K562 (cell line): ENCODE measurements around the gene RPEL1. TPM values are rescaled to one million over a fixed set of nuclear protein-coding genes. Genes with fewer than 3 reads are reported as not detected.
"Not testable (repeated sequence)": the region's sequence is repeated elsewhere in the genome, so short reads cannot be mapped to it uniquely, and the experiment has no call there.

Experiments used
- ATAC-seq: fragments of 200-7000 bp; cut with Tn5 transposase; 3 replicates; pipeline ENCODE4 v1.9.1; 2020; ENCODE audit warnings: moderate library complexity
- BruUV-seq: library from RNA; stranded (reverse); fragments of 400-500 nt; replicated peaks from 2 replicates; lab custom pipeline; 2021; lab: Mats Ljungman, UMichigan
- CTCF ChIA-PET: fragments of 300-600 bp; formaldehyde crosslinking; extraction: SDS; loops from one replicate; lab custom pipeline; 2021; ENCODE audit warnings: low intra/inter-chr PET ratio; lab: Yijun Ruan, JAX
- POLR2A ChIA-PET: fragments of 300-600, 350-650 bp; sonication (Branson Sonifier 250); formaldehyde crosslinking; extraction: SDS; loops from one replicate; lab custom pipeline; 2021; ENCODE audit warnings: antibody characterized with exemption, inconsistent platforms; lab: Yijun Ruan, JAX
- DNase-seq, 4 experiments: peaks; one replicate each; pipeline versions ENCODE4 v3.0.0 to v3.0.0-alpha.2; 2011 to 2018; ENCODE audit warnings: low spot score in 3 of 4, mixed read lengths in 3 of 4; ENCODE audit errors: extremely low read depth in 1 of 4
- FAIRE-seq: peaks from 2 replicates; lab custom pipeline; 2011; peaks lifted over from hg19 to GRCh38; lab: Jason Lieb, UNC
- H2AFZ ChIP-seq: 2 replicates; pipeline ENCODE4 v1.6.0; 2011; ENCODE audit warnings: low read depth, low read length, control low read depth, inconsistent platforms
- H3K27ac ChIP-seq: fragments of 200-600 bp; 3 replicates; pipeline ENCODE4 v1.8.0; 2011; ENCODE audit warnings: low read depth, mild to moderate bottlenecking, control low read depth, inconsistent platforms, low read length, moderate library complexity, mixed read lengths; ENCODE audit errors: extremely low read depth
- H3K27me3 ChIP-seq, 2 experiments: fragments of 300-600 bp in 1 of 2; 2 replicates in 1 of 2; 3 replicates in 1 of 2; pipeline versions ENCODE4 v1.6.0 to v1.8.0; 2011; ENCODE audit warnings: inconsistent platforms in 2 of 2, low read length in 2 of 2, mild to moderate bottlenecking in 1 of 2, mixed read lengths in 1 of 2, moderate library complexity in 1 of 2; ENCODE audit not compliant: control insufficient read depth in 2 of 2, insufficient read depth in 2 of 2
- H3K36me3 ChIP-seq: fragments of 300-600 bp; 3 replicates; pipeline ENCODE4 v1.8.0; 2011; ENCODE audit warnings: mild to moderate bottlenecking, low read length, inconsistent platforms; ENCODE audit not compliant: control insufficient read depth, insufficient read depth
- H3K4me1 ChIP-seq, 2 experiments: fragments of 200-600 bp in 1 of 2; replicated peaks in 1 of 2; 2 replicates in 1 of 2; 3 replicates in 1 of 2; pipeline versions ENCODE4 v1.5.1 to v1.8.0; 2011; ENCODE audit warnings: inconsistent platforms in 2 of 2, low read length in 2 of 2, mild to moderate bottlenecking in 1 of 2, mixed read lengths in 1 of 2, moderate library complexity in 1 of 2; ENCODE audit not compliant: control insufficient read depth in 2 of 2, insufficient read depth in 2 of 2
- H3K4me2 ChIP-seq: 2 replicates; pipeline ENCODE4 v1.6.1; 2011; ENCODE audit warnings: low read length, control low read depth, inconsistent platforms, mixed read lengths; ENCODE audit not compliant: insufficient read depth
- H3K4me3 ChIP-seq: fragments of 200-600 bp; sonication (generic), shearing (Covaris generic); 2 replicates; pipeline ENCODE4 v1.5.1; 2016; ENCODE audit warnings: control low read depth, inconsistent platforms
- H3K79me2 ChIP-seq: fragments of 200-600 bp; 3 replicates; pipeline ENCODE4 v1.8.0; 2011; ENCODE audit warnings: low read length, inconsistent platforms; ENCODE audit not compliant: control insufficient read depth, insufficient read depth
- H3K9ac ChIP-seq, 2 experiments: 2 replicates each; pipeline versions ENCODE4 v1.6.0 to v1.6.1; 2011; ENCODE audit warnings: low read depth in 2 of 2, low read length in 2 of 2, control low read depth in 1 of 2, inconsistent platforms in 1 of 2, mild to moderate bottlenecking in 1 of 2, mixed read lengths in 1 of 2; ENCODE audit not compliant: insufficient read depth in 1 of 2
- H3K9me1 ChIP-seq: one replicate; pipeline ENCODE4 v1.6.0; 2011; ENCODE audit warnings: inconsistent platforms, mild to moderate bottlenecking, low read length, moderate library complexity; ENCODE audit not compliant: control insufficient read depth, insufficient read depth
- H3K9me3 ChIP-seq: replicated peaks from 2 replicates; pipeline ENCODE4 v1.5.1; 2011; ENCODE audit warnings: low read depth, low read length, inconsistent platforms; ENCODE audit not compliant: control insufficient read depth, insufficient read depth
- H4K20me1 ChIP-seq: replicated peaks from 2 replicates; pipeline ENCODE4 v1.6.1; 2011; ENCODE audit warnings: low read length, inconsistent platforms, mixed read lengths; ENCODE audit not compliant: control insufficient read depth, insufficient read depth
- PURB ChIP-seq: sonication (generic); formaldehyde crosslinking; IDR thresholded peaks from 2 replicates; pipeline ENCODE4 v1.9.0; 2021; ENCODE audit warnings: low read depth, mild to moderate bottlenecking, missing genetic modification reagents
- TRIM28 ChIP-seq: fragments of 450-650 bp; IDR thresholded peaks from 2 replicates; pipeline ENCODE4 v1.6.1; 2017
- WGBS: fragments of 100-300 bp; shearing (Covaris generic); methylation state at CpG from one replicate; pipeline ENCODE4 v1.1.6; 2016; ENCODE audit warnings: low coverage, mixed read lengths; ENCODE audit not compliant: insufficient coverage; ENCODE audit errors: missing lambda C conversion rate; 5-methylcytosine and 5-hydroxymethylcytosine counted together
- in situ Hi-C: fragments of 300-500 bp; cut with MboI; formaldehyde crosslinking; loops from 4 replicates; pipeline ENCODE4 v1.15.0; 2018; ENCODE audit warnings: inconsistent platforms, mixed read lengths
- intact Hi-C: fragments of 100-400 bp; cut with micrococcal nuclease; formaldehyde crosslinking; loops from 2 replicates; pipeline ENCODE4 v1.14.2; 2022
- polyA plus RNA-seq, 8 experiments: library from polyadenylated mRNA; depleted of rRNA in 4 of 8; stranded (reverse) in 5 of 8; unstranded in 3 of 8; fragments of >200 nt; fragmentation: Nextera tagmentation in 2 of 8; fragmentation: Illumina TruSeq in 1 of 8; extraction: Ambion mirVana in 2 of 8; extraction: Trizol in 1 of 8; gene quantifications; 2 replicates each; pipeline versions ENCODE4 v1.2.1 to v1.2.3, GENCODE V29; 2011 to 2014; ENCODE audit warnings: inconsistent platforms in 1 of 8, missing spikeins in 1 of 8
- total RNA-seq, 7 experiments: library from RNA; depleted of rRNA in 6 of 7; stranded (reverse); fragments of >200 nt in 6 of 7; fragmentation: Illumina TruSeq in 2 of 7; extraction: Trizol in 2 of 7; gene quantifications; 2 replicates each; pipeline versions ENCODE4 v1.2.1 to v1.2.3, GENCODE V29; 2011 to 2021; ENCODE audit warnings: low replicate concordance in 1 of 7

RPEL1 gene
- total and polyA plus RNA-seq, 9 of the 15 experiments (the other 6 are each of a cell fraction or from before 2014, with no cell fraction given), result 0.04 to 0.15 (median 0.07) TPM; not detected in 4

DNA sequence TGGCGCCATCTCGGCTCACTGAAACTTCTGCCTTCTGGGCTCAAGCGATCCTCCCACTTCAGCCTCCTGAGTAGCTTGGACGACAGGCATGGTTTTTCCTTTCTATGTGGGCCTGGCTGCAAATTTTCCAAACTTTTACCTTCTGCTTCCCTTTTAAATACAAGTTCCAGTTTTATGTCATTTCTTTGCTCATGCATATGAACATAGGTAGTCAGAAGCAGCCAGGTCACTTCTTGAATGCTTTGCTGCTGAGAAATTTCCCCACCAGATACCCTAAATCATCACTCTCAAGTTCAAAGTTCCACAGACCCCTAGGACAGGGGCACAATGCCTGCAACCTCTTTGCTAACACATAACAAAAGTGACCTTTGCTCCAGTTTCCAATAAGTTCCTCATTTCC is 21.6 kb upstream of the RPEL1 start:
- in situ Hi-C loops, result no loop called here
- no peak for ATAC-seq
- ChIA-PET POLR2A (no interaction called here), CTCF (no interaction called here)
- Histone ChIP-seq H3K4me1 (peaks cover 0 to 4% of the 10 kb centered on the region in 2 experiments; a peak in 1 of 5 replicates), H3K79me2 (no peaks in the 10 kb centered on the region), H3K9me1 (no peaks in the 10 kb centered on the region), H2AFZ (no peak overlapping the region), H3K36me3 (no peaks in the 10 kb centered on the region), H3K4me3 (no peak overlapping the region), H3K4me2 (no peak overlapping the region), H4K20me1 (no peaks in the 10 kb centered on the region), H3K27ac (no peak overlapping the region), H3K9me3 (no peaks in the 10 kb centered on the region), H3K27me3 (no peaks in the 10 kb centered on the region), H3K9ac (no peak overlapping the region)
- no peak for DNase-seq
- TF ChIP-seq TRIM28, result peak; percentile 69
- no peak for TF ChIP-seq PURB (CRISPR knock-in tag)
- FAIRE-seq, result no peak
- 50% methylated on average over 3 of the region's 4 CpGs for WGBS
- intact Hi-C loops, result no loop called here
- no TSS peak for BruUV-seq

- POLR2A ChIA-PET, H3K79me2 ChIP-seq, H3K4me2 ChIP-seq, H3K4me3 ChIP-seq, in situ Hi-C loops, H3K9ac ChIP-seq, H3K4me1 ChIP-seq, H3K9me3 ChIP-seq, H3K9me1 ChIP-seq, FAIRE-seq, intact Hi-C loops, CTCF ChIA-PET, H4K20me1 ChIP-seq, DNase-seq, H3K36me3 ChIP-seq, H2AFZ ChIP-seq, H3K27ac ChIP-seq, ATAC-seq, H3K27me3 ChIP-seq, BruUV-seq: not testable (repeated sequence)
- WGBS, result 38% methylated on average over 3 of the region's 5 CpGs
These were observed 21.0 kb upstream of the RPEL1 start for GRCh38 chr10:103224721-103225120.
